NCI-H460 (cell line): Measurements from ENCODE around the gene GCNT2. TPM values are rescaled to one million over a fixed set of nuclear protein-coding genes. Genes with fewer than 3 reads are reported as not detected.
"Not testable (repeated sequence)": the region's sequence is repeated elsewhere in the genome, so short reads cannot be mapped to it uniquely, and the experiment has no call there.

ENCODE experiments used
- DNase-seq: peaks from one replicate; pipeline ENCODE4 v3.0.0-alpha.2; 2016; ENCODE audit warnings: low read depth; ENCODE audit errors: extremely low read depth
- total RNA-seq: library from RNA; depleted of rRNA; stranded (reverse); fragments of >200 nt; shearing (Covaris generic); gene quantifications from 2 replicates; pipeline ENCODE4 v1.2.3, GENCODE V29; 2014

GCNT2 gene
- total RNA-seq, 1 experiment from 2014 or later = 34.4 TPM

DNA sequence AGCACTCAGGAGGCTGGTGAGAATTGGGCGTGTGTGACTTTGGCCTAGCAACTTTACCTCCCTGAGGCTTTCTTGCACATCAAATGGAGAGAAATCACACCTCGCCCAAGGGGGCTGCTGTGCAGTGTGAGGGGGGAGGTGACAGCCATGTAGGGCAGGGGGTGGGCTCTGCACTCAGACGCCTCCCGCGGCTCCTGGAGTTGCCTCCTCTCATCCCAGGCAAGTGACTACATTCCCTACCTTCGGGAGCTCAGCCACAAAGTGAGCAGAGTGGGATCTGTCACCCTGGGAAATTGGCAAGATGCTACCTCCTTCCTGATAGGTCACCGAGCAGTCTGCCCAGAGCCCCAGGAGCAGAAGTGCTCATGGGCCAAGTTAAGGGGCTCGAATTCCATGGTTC lies 56.0 kb downstream of the GCNT2 start:
- no peak for DNase-seq

DNA sequence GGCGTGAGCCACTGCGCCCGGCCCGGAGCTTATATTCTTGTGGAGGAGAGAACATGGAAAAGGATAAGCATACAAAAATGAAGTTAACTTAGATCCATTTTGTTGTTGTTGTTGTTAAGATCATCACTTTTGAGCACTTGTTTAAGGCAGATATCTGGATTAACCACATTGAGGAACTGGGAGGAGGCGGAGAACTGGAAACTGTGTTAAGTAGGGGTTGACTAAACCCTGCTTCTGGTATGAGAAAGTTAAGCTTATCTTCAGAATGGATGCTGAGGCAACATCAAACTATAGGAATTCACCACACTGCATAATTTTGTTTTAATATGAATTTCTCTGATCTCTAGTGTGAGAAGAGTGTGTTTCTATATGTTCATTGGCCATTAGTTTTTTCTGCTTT lies 57.6 kb downstream of the GCNT2 start:
- no peak for DNase-seq

DNA sequence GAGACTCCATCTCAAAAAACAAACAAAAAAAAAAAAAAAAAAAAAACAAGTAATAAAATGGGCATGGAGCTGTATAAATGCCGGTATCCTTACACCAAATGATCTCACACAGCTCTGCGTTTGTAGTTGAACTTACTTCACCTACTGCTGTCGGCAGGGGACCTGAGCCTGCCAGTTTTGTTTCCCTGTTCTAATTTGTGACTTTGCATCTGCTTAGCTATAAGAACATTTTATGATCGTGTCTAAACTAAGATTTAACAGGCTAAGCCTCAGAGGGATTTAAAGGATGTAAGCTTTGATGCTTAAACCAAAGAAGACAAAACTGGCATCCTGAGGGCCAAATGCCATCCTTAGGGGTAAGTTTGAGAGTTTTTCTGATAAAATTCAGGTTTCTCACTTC lies 58.7 kb downstream of the GCNT2 start:
- DNase-seq = no peak

DNA sequence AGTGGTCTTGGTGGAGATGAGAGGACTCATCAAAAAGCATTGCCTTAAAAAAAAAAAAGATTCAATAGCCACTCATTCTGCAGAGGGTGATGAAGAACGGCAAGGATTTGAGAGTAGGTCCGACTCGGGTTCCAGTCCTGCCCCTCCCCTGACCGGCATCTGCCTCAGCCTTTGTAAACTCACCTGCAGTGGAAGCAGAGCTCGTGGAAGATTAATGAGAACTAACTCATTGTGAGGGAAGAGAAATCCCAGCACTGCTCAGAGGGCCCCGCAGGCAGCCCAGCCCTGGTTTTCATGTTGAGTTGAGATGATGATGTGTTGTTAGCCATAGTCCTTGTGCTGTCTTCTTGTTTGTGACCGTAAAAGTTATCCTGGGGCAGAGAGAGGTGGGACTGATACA lies 59.4 kb downstream of the GCNT2 start:
- DNase-seq = no peak

DNA sequence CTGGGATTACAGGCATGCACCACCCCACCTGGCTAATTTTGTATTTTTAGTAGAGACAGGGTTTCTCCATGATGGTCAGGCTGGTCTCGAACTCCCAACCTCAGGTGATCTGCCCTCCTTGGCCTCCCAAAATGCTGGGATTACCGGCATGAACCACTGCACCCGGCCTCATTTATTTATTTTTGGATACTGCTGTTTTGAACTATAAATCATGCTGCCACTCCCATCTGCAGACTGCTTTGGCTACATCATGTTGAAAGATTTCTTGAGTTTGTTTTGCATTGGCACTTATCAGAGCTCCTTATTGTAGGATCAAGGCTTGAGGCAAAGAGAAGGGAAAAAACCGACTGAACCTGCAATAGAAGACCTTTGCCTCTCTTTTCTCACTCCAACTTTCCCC lies 60.3 kb downstream of the GCNT2 start:
- not testable (repeated sequence) for DNase-seq

DNA sequence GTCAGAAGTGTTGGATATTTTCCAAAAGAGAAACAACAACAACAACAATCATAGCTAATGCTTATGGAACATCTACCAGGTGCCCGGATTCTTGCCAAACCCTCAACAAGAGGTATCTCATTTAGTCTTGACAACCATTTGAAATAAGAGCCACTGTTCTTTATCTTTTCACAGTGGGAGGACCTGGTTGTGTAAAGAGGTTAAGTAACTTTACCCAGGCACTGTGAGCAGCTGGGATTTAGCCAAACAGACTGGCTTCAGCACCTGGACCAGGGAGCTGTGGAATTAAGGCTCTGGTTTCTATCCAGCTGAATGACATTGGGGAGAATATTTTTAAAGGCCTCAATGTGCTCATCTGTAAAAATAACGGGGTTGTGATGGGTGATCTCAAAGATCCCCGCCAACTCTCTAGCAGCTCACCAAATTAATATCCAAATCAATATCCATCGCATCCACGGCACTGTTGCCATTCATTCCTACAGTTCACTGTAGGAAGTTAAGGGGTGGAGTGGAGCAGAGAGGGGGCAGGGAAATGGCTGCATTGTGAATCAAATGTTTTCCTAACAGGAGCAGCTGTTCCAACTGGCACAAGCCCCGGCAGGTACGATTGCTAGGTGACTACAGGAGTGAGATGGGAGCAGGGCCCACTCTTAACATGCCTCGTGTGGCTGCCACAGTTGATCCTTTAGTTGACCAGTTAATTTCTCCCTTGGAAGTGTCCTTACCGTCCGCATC lies 61.8 kb downstream of the GCNT2 start:
- no peak for DNase-seq

DNA sequence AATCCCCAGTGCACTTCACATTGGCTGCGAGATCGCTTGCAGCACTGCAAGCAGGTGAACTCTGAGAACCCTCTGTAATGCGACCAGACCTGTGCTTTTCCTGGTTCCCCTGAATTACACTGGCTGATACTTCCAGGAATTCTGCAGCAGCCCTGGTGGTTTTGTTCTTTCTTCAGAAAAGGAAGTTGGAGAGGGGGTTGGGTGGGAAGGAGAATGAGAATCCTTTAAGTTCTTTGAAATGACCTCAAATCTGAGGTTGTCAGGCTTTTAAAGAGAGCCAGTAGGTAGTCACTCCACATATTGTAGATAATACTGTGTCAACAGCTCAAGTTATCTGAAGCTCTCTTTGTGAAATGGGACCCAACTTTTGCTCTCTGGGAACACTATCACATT lies 62.4 kb downstream of the GCNT2 start:
- no peak for DNase-seq

DNA sequence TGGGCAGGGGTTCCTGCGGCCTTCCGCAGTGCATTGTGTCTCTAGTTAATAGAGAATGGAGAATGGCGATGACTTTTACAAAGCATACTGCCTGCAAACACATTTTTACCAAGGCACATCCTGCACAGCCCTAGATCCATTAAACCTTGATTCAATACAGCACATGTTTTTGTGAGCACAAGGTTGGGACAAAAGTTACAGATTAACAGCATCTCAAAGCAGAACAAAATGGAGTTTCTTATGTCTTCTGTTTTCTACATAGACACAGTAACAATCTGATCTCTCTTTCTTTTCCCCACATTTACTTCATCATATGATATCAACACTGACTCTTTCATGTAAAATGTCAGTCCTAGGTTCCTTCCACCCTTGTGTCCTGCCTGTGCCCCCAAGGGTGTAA lies 63.5 kb downstream of the GCNT2 start:
- no peak for DNase-seq

DNA sequence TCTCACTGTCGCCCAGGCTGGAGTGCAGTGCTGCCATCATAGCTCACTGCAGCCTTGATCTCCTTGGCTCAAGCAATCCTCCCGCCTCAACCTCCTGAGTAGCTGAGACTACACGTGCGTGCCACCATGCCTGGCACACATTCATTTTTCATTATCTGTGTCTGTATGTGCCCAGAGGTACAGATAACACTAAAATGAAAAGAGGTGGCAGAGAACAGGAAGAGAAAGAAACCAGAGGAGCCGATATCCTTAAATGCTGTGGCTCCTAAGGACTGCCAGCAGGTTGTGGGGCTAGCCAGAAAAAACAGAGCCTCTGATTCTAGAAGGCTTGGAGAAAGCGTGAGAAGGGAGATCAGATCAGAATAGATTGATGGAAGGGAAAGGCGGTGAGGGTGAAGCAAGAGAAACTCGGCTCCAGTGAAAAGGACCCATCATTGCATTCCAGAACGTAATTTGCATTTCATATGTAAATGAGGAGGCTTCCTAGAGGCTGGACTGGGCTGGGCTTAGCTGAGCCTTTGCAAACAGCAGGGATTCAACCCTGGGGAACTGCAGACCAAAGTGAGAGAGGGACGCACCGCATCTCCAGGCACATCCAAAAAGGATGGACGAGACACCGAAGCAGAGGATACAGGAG lies 64.2 kb downstream of the GCNT2 start:
- no peak for DNase-seq

DNA sequence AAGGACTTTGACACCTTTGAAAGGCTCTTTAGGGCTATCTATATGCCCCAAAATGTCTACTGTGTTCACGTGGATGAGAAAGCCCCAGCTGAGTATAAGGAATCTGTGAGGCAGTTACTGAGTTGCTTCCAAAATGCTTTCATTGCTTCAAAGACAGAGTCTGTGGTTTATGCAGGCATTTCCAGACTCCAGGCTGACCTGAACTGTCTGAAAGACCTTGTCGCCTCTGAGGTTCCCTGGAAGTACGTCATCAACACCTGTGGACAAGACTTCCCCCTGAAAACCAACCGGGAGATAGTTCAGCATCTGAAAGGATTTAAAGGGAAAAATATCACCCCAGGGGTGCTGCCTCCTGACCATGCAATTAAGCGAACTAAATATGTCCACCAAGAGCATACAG lies 65.2 kb downstream of the GCNT2 start:
- no peak for DNase-seq

DNA sequence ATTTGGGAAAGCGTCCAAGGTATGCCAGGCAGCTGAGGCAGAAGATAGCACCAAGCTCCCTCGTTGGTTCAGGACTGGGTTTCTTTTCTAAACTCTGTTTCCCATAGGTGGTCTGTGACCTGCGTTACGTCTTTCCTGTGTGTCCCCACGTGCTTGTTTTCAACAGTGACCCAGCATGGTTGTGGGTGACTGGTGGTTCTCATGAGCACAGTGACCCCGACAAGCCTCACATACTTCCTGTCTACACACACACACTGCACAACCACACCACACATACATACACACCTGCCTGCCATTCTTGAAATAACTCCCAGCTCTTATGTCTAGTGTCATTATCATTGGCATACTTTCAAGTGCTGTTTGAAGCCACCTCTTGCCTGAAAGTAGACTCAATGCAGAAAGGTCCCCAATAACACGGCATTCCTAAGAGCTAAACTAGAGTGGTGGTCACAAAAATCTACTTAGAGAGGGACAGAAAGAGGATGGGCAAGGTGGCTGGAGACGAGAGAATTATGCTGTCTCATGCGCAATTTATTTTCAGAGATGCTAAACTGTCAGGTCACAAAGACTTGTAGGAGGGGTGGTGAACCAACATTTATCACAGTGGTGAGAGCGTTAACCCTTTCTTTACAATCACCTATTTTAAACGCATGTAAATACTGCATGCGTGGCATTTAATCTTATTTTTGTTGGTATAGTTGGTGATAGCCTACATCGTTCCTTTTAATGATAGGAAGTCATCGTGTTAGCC lies 66.7 kb downstream of the GCNT2 start:
- DNase-seq = no peak

DNA sequence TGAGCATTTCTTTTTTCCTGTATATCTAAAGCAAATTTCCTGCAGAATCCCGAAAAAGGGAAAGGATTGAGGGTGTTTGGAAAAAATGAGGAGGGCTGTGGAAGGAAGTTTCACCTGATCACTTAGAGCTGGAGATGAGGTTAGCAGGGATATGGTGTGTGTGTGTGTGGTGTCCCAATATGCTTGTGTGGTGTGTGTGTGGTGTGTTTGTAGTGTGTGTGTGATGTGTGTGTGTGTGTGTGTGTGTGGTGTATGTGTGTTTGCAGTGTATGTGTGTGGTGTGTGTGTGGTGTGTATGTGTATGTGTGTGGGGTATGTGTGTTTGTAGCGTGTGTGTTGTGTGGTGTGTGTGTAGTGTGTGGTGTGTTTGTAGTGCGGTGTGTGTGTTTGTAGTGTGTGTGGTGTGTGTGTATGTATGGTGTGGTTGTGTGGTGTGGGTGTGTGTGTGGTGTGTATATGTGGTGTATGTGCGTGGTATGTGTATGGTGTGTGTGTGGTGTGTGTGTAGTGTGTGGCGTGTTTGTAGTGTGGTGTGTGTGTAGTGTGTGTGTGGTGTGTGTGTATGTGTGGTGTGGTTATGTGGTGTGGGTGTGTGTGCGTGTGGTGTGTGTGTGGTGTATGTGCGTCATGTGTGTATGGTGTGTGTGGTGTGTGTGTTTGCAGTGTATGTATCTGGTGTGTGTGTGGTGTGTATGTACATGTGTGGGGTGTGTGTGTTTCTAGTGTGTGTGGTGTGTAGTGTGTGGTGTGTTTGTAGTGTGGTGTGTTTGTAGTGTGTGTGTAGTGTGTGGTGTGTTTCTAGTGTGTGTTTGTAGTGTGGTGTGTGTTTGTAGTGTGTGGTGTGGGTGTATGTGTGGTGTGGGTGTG lies 67.6 kb downstream of the GCNT2 start:
- DNase-seq = no peak

DNA sequence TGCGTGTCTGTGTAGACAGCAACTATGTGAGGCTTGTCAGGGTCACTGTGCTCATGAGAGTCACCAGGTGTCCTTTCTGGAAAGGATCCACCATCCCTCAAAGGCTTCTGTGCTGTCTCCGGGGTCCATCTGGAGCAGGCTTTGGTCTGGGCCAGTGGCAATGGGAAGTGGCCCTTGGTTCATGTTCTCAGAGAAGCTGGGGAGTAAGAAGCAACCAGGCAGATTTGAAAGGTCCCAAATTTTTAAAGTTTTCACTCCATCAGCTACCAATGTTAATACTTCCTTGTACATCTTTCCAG lies 68.2 kb downstream of the GCNT2 start:
- no peak for DNase-seq

DNA sequence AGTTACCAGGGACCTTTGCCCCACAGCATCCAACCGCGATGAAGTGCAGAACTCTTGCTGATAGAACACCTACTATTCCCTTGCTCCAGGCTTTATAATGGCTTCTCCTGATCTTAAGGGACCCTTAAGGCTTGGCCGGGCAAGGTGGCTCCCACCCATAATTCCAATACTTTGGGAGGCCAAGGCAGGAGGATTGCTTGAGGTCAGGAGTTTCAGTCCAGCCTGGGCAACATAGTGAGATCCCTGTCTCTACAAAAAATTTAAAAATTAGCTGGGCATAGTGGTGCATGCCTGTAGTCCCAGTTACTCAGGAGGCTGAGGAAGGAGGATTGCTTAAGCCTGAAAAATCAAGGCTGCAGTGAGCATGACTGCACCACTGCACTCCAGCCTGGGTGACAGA lies 68.8 kb downstream of the GCNT2 start:
- DNase-seq = no peak

DNA sequence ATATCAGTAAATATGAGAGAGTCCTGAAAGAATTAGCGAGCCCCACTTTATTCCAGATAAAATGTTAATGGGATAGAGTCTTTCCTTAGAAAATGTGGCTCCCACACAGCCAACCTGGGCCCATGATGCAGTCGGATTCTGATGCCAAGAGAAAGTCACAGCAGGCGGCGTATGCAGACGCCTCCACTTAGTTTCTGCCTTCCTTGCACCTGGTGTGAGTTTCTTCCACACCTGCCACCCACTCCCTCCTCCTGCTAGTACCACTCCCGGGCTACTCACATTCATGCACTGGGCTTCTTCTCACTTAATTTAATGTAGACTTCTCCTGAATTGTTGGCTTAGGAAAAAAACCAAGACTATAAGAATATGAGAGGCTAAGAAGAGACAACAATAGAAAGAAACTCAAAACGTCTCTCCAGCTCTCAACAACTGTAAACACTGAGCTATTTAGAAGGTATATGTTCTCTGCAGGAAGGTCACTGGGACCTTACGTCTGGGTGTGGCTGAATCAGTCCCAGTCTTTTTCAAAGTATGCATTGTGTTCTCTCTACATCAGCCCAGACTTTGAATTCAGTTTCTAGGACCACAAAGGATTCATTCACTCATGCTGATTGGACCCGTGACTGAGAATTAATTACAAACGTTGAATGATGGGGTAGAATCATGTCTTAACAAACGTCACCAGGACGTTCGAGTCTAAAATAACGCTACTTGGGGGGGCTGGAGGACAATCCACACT lies 70.4 kb downstream of the GCNT2 start:
- DNase-seq = no peak

DNA sequence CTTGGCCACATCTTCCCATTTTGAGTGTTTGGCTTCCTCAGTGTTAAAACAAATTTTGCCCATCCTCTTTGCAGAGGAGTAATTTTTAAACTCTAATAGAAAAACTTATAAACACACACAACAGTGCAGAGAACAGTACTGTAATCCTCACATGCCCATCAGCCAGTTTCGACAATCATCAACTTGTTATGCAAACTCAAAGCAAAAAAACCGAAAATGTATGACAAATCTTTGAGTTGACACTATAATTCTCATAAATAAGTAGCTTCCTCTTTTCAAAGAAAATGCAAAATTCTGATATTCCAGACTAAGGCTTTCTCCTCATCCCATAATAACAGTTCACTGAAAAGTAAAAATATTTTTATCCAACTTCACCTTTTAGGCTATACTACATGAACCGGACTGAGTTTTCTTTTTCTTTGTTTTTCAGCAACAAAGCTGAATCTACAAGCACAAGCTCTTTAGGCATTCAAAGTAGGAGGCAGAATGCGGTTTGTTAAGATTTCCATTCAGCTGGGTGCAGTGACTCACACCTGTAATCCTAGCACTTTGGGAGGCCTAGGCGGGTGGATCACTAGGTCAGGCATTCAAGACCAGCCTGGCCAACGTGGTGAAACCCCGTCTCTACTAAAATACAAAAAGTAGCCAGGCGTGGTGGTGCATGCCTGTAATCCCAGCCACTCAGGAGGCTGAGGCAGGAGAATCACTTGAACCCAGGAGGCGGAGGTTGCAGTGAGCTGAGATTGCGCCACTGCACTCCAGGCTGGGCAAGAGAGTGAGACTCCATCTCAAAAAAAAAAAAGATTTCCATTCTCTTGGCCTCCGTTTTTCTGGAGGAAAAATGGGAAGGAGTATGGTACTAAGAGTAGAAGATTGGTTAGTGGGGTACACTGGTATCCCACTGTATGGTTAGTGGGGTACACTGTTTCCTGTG lies 74.8 kb downstream of the GCNT2 start:
- DNase-seq = no peak

DNA sequence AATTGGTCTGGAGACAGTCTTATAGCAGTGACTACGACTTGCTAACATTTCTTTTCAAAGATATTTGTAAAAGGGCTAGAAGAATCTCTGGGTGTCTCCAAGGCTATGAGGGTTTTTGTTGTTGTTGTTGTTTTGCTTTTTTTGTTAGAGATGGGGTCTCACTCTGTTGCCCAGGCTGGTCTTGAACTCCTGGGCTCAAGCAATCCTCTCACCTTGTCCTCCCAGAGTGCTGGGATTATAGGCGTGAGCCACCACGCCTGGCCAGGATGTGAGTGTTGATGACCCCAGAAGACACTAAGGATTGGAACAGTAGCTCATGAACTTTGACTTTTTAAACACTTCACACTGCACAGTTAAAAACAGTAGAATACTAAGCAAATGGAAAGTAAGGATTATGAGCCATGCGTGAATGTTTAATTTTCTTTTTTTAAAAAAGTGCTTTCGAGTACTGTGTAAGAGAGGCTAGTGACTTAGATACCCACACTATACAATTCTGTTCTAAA lies 76.4 kb downstream of the GCNT2 start:
- no peak for DNase-seq

DNA sequence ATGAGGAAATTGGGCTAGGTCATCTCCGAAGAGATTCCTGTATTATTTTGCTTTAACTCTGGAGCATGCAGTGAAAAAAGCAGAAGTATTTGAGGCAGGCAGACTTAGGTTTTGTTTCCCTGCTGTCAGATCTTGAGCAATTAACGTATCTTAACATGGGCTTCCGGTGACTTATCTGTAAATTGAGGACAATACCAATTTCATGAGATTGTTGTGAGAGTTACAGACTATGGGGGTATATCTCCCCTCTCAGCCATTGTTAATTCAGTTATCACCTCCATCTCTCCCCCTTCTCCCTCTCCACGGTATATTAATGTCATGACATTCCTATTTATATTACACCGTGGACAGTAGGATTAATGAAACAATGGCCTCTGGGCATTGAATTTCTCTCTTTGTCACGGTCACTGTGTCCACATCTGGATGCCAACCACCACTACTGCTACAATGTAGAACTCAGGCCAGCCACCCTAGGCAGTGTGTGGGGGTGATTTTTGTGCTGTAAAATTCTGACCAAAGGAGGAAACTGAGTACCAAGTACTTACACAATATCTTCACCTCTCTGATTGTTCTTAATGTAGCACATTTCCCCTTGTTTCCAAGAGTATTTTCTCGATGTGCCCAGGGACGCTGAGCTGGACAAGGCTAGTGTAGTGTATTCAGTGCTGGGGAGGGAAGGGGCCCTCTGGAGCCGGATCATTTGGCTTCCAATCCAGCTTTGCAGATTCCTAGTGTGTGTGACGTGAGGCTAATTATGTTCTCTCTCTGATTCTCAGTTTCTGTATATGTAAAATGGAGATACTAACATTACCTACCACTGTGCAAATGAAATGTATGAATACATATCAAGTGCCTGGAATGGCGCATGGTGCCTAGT lies 77.2 kb downstream of the GCNT2 start:
- no peak for DNase-seq
